HG03521 (cell line): Measurements from ENCODE around the gene ADSS1.
"Not testable (repeated sequence)": the region's sequence is repeated elsewhere in the genome, so short reads cannot be mapped to it uniquely, and the experiment has no call there.

Experiments used
- ATAC-seq: cut with Tn5 transposase; IDR thresholded peaks from one replicate; pipeline ENCODE4 v1.9.1; 2021; ENCODE audit warnings: mild to moderate bottlenecking, moderate library complexity; ENCODE audit not compliant: unreplicated experiment

Gene ADSS1

GRCh38 chr14:104746071-104746545 is 22.1 kb downstream of the ADSS1 start:
- no peak for ATAC-seq

GRCh38 chr14:104746934-104747481 is 23.0 kb downstream of the ADSS1 start:
- no peak for ATAC-seq

- ATAC-seq: no peak
These were observed 23.8 kb downstream of the ADSS1 start for GRCh38 chr14:104747876-104748275.

- ATAC-seq: no peak
These were observed 25.2 kb downstream of the ADSS1 start for GRCh38 chr14:104749111-104749649.

GRCh38 chr14:104750056-104750752 is 26.2 kb downstream of the ADSS1 start:
- ATAC-seq: no peak

- ATAC-seq: not testable (repeated sequence)
These were observed 26.7 kb downstream of the ADSS1 start for GRCh38 chr14:104750753-104751057.

GRCh38 chr14:104751539-104752422 is 27.8 kb downstream of the ADSS1 start:
- no peak for ATAC-seq

GRCh38 chr14:104752423-104752734 is 28.4 kb downstream of the ADSS1 start:
- ATAC-seq: peak; percentile 0

GRCh38 chr14:104752735-104753527 is 28.9 kb downstream of the ADSS1 start, which contains the start of gene SIVA1:
Gene SIVA1 (plus strand): TSS chr14:104753147. CDS start chr14:104753202, 55 bp downstream.
- peak; percentile 84 for ATAC-seq

GRCh38 chr14:104753528-104754212 is 29.6 kb downstream of the ADSS1 start:
- ATAC-seq: no peak

GRCh38 chr14:104754213-104754851 is 30.3 kb downstream of the ADSS1 start:
- no peak for ATAC-seq

- ATAC-seq: no peak
These were observed 31.6 kb downstream of the ADSS1 start for GRCh38 chr14:104755621-104756020.

- ATAC-seq: no peak
These were observed 32.6 kb downstream of the ADSS1 start for GRCh38 chr14:104756477-104757237.

- ATAC-seq: no peak
These were observed 33.2 kb downstream of the ADSS1 start for GRCh38 chr14:104757238-104757585.

GRCh38 chr14:104757681-104758392 is 33.8 kb downstream of the ADSS1 start:
- ATAC-seq: no peak

GRCh38 chr14:104758981-104759969 is 35.2 kb downstream of the ADSS1 start:
- no peak for ATAC-seq

- ATAC-seq: no peak
These were observed 41.5 kb downstream of the ADSS1 start for GRCh38 chr14:104765517-104765916.
